GM12865 (cell line): ENCODE measurements around the gene MAD2L1BP.

Source experiments
- DNase-seq: peaks from one replicate; pipeline ENCODE4 v3.0.0; 2010; ENCODE audit warnings: low read depth
- H3K4me3 ChIP-seq: 2 replicates; pipeline ENCODE4 v1.5.1; 2011; ENCODE audit warnings: mild to moderate bottlenecking, low read depth, low read length, control low read depth
- CTCF ChIP-seq: IDR thresholded peaks from 2 replicates; pipeline ENCODE4 v1.5.1; 2011; ENCODE audit warnings: low read length, control low read depth, low read depth, inconsistent platforms; ENCODE audit not compliant: insufficient read depth; ENCODE audit errors: missing control alignments

MAD2L1BP gene

GRCh38 chr6:43671011-43671800 lies 35.6 kb downstream of the MAD2L1BP start:
- H3K4me3 ChIP-seq = no peak overlapping the region
- TF ChIP-seq CTCF = no peak
- DNase-seq = no peak

GRCh38 chr6:43671801-43672690 lies 36.4 kb downstream of the MAD2L1BP start:
- H3K4me3 ChIP-seq = no peak overlapping the region
- TF ChIP-seq CTCF = no peak
- no peak for DNase-seq

- H3K4me3 ChIP-seq = no peak overlapping the region
- no peak for DNase-seq
- no peak for TF ChIP-seq CTCF
These were observed 37.9 kb downstream of the MAD2L1BP start for GRCh38 chr6:43673444-43674084.

GRCh38 chr6:43674291-43674690 lies 38.7 kb downstream of the MAD2L1BP start:
- TF ChIP-seq CTCF = no peak
- H3K4me3 ChIP-seq = no peak overlapping the region
- no peak for DNase-seq

GRCh38 chr6:43674921-43675320 lies 39.3 kb downstream of the MAD2L1BP start:
- no peak for DNase-seq
- no peak for TF ChIP-seq CTCF

GRCh38 chr6:43676962-43677606 lies 41.4 kb downstream of the MAD2L1BP start:
- H3K4me3 ChIP-seq = no peak overlapping the region
- DNase-seq = no peak
- no peak for TF ChIP-seq CTCF

More at GRCh38 chr6:43674921-43675320, 39.3 kb downstream of the MAD2L1BP start:
- no peak overlapping the region for H3K4me3 ChIP-seq
